ENCODE measurements around the gene SLC22A12. TPM values are rescaled to one million over a fixed set of nuclear protein-coding genes. Genes with fewer than 3 reads are reported as not detected.

Gene SLC22A12
- total and polyA plus RNA-seq, 2 donors (not counting 3 experiments of a cell fraction or from before 2014, with no cell fraction given): not detected

DNA sequence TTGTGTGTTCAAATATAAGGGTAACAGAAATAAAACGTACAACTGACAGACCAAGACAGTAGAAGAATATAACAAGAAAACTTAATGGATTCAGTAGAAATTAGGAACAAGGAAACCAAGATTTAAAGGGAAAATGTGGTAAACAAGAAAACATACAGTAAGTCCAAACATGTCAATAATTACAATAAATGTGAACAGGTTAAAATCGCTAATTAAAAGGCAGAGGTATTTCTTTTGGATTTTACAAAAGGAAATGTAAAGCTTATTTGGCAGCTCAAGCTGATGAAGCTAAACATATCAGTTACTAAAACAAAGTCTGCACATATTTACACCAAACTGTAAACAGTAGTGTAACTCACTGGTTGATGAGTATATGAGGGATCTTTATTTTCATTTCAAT lies 2.3 kb upstream of the SLC22A12 start:
- H3K4me2 ChIP-seq (ENCODE audit: insufficient read depth, low read length): no peak overlapping the region
- no peaks in the 10 kb centered on the region for H3K27me3 ChIP-seq (ENCODE audit: control insufficient read depth in 2 of 2, insufficient read depth in 2 of 2, low read length in 2 of 2)
- H3K4me1 ChIP-seq (ENCODE audit: control insufficient read depth, extremely low read depth, insufficient read depth, low read length): no peaks in the 10 kb centered on the region
- no peaks in the 10 kb centered on the region for H4K20me1 ChIP-seq (replicated peaks; ENCODE audit: control insufficient read depth, extremely low read depth, insufficient read depth, low read length)
- FAIRE-seq (no peak), DNase-seq (ENCODE audit: low read depth, low spot score) (no peak)
- no peaks in the 10 kb centered on the region for H3K9me3 ChIP-seq (replicated peaks; ENCODE audit: control insufficient read depth, insufficient read depth, low read length)
- H3K36me3 ChIP-seq (ENCODE audit: control insufficient read depth in 2 of 2, extremely low read depth in 1 of 2, insufficient read depth in 2 of 2, low read length in 2 of 2): no peaks in the 10 kb centered on the region
- POLR2A ChIA-PET: no interaction called here
- no peak overlapping the region for H2AFZ ChIP-seq (ENCODE audit: low read depth, low read length)
- H3K9me1 ChIP-seq (replicated peaks; ENCODE audit: control insufficient read depth, extremely low read depth, insufficient read depth, low read length): no peaks in the 10 kb centered on the region
- TF ChIP-seq EZH2 (IDR thresholded peaks at IDR 0.05; ENCODE audit: borderline replicate concordance, low read depth, low read length, severe bottlenecking): no peak
- no peak overlapping the region for H3K27ac ChIP-seq (ENCODE audit: insufficient read depth, low read depth, low read length)
- dilution Hi-C loops (cut with MboI; ENCODE audit: extremely low pct_ligation_motif_present, low sequenced_read_pairs) (no loop called here), intact Hi-C loops (cut with micrococcal nuclease) (no loop called here)
- H3K4me3 ChIP-seq (replicated peaks in 1 of 3; ENCODE audit: insufficient read depth in 1 of 3, low read depth in 1 of 3, low read length in 3 of 3): no peak overlapping the region
- H3K9ac ChIP-seq (replicated peaks; ENCODE audit: extremely low read depth, insufficient read depth, low read length): no peak overlapping the region
- CTCF ChIA-PET: no interaction called here
- H3K79me2 ChIP-seq (ENCODE audit: control insufficient read depth, insufficient read depth, low read length): no peaks in the 10 kb centered on the region
- BruUV-seq (replicated peaks): no TSS peak

GRCh38 chr11:64591257-64592233 lies 525 bp downstream of the SLC22A12 start:
- no TSS peak for BruUV-seq (replicated peaks)
- TF ChIP-seq, protein P1, sequence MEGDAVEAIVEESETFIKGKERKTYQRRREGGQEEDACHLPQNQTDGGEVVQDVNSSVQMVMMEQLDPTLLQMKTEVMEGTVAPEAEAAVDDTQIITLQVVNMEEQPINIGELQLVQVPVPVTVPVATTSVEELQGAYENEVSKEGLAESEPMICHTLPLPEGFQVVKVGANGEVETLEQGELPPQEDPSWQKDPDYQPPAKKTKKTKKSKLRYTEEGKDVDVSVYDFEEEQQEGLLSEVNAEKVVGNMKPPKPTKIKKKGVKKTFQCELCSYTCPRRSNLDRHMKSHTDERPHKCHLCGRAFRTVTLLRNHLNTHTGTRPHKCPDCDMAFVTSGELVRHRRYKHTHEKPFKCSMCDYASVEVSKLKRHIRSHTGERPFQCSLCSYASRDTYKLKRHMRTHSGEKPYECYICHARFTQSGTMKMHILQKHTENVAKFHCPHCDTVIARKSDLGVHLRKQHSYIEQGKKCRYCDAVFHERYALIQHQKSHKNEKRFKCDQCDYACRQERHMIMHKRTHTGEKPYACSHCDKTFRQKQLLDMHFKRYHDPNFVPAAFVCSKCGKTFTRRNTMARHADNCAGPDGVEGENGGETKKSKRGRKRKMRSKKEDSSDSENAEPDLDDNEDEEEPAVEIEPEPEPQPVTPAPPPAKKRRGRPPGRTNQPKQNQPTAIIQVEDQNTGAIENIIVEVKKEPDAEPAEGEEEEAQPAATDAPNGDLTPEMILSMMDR (IDR thresholded peaks at IDR 0.05; ENCODE audit: extremely low read depth in 1 of 2, insufficient read depth in 1 of 2, low read depth in 1 of 2, low read length in 2 of 2): no peak
- TF ChIP-seq FOS (IDR thresholded peaks at IDR 0.05; ENCODE audit: borderline replicate concordance, insufficient read depth, low read length): no peak
- no peak for TF ChIP-seq MAX (IDR thresholded peaks at IDR 0.05; ENCODE audit: insufficient read depth, insufficient read length)
- TF ChIP-seq JUN (IDR thresholded peaks at IDR 0.05; ENCODE audit: borderline replicate concordance, insufficient read depth, insufficient read length, low read depth): no peak
- FAIRE-seq: no peak
- dilution Hi-C loops (cut with MboI; ENCODE audit: extremely low pct_ligation_motif_present, low sequenced_read_pairs) (no loop called here), intact Hi-C loops (cut with micrococcal nuclease) (no loop called here)
- H3K27ac ChIP-seq (ENCODE audit: insufficient read depth, low read depth, low read length): no peak overlapping the region
- no peaks in the 10 kb centered on the region for H3K4me1 ChIP-seq (ENCODE audit: control insufficient read depth, extremely low read depth, insufficient read depth, low read length)
- H4K20me1 ChIP-seq (replicated peaks; ENCODE audit: control insufficient read depth, extremely low read depth, insufficient read depth, low read length): no peaks in the 10 kb centered on the region
- H3K9me1 ChIP-seq (replicated peaks; ENCODE audit: control insufficient read depth, extremely low read depth, insufficient read depth, low read length): no peaks in the 10 kb centered on the region
- H3K4me2 ChIP-seq (ENCODE audit: insufficient read depth, low read length): no peak overlapping the region
- no peak overlapping the region for H2AFZ ChIP-seq (ENCODE audit: low read depth, low read length)
- H3K4me3 ChIP-seq (replicated peaks in 1 of 3; ENCODE audit: insufficient read depth in 1 of 3, low read depth in 1 of 3, low read length in 3 of 3): no peak overlapping the region
- no peaks in the 10 kb centered on the region for H3K79me2 ChIP-seq (ENCODE audit: control insufficient read depth, insufficient read depth, low read length)
- H3K9ac ChIP-seq (replicated peaks; ENCODE audit: extremely low read depth, insufficient read depth, low read length): no peak overlapping the region
- no peaks in the 10 kb centered on the region for H3K36me3 ChIP-seq (ENCODE audit: control insufficient read depth in 2 of 2, extremely low read depth in 1 of 2, insufficient read depth in 2 of 2, low read length in 2 of 2)
- ChIA-PET CTCF (no interaction called here), POLR2A (no interaction called here)
- no peaks in the 10 kb centered on the region for H3K9me3 ChIP-seq (replicated peaks; ENCODE audit: control insufficient read depth, insufficient read depth, low read length)
- H3K27me3 ChIP-seq (ENCODE audit: control insufficient read depth in 2 of 2, insufficient read depth in 2 of 2, low read length in 2 of 2): no peaks in the 10 kb centered on the region
- DNase-seq (ENCODE audit: low read depth, low spot score): no peak
